Gastrocnemius medialis (tissue), 4 donors: ENCODE results near the gene IL15. TPM values are rescaled to one million over a fixed set of nuclear protein-coding genes. Genes with fewer than 3 reads are reported as not detected.
A peak's percentile ranks its signal among the peaks of the same experiment; 100 is the strongest.
"Not testable (repeated sequence)": the region's sequence is repeated elsewhere in the genome, so short reads cannot be mapped to it uniquely, and the experiment has no call there.

Experiments
- ATAC-seq, 2 donors: fragments of 150-250 bp; one replicate each; pipeline ENCODE4 v1.9.1; 2016
- DNase-seq, 2 donors: peaks; one replicate each; pipeline ENCODE4 v3.0.0-alpha.2; 2019
- H3K27ac ChIP-seq, 4 donors: fragments of 200-600 bp; sonication (generic); 1 replicate in 1 of 4; 2 replicates in 3 of 4; pipeline ENCODE4 v1.5.1; 2016 to 2018; ENCODE audit warnings: mild to moderate bottlenecking in 2 of 4, moderate library complexity in 1 of 4
- H3K27me3 ChIP-seq, 3 donors: fragments of 200-600 bp; sonication (generic) in 2 of 3; 1 replicate in 1 of 3; 2 replicates in 2 of 3; pipeline versions ENCODE4 v1.5.1 to v1.6.0; 2016 to 2019; ENCODE audit warnings: mild to moderate bottlenecking in 1 of 3, moderate library complexity in 1 of 3
- H3K36me3 ChIP-seq, 2 donors: fragments of 200-600 bp; sonication (generic) in 1 of 2; one replicate each; pipeline ENCODE4 v1.5.1; 2017 to 2018
- H3K4me1 ChIP-seq, 2 donors: fragments of 200-600 bp; sonication (generic) in 1 of 2; one replicate each; pipeline ENCODE4 v1.5.1; 2016 to 2017; ENCODE audit warnings: mild to moderate bottlenecking in 2 of 2
- H3K4me3 ChIP-seq, 4 donors: fragments of 200-600 bp; sonication (generic) in 3 of 4; 1 replicate in 1 of 4; 2 replicates in 3 of 4; pipeline ENCODE4 v1.5.1; 2016 to 2019; ENCODE audit warnings: mild to moderate bottlenecking in 2 of 4
- H3K9me3 ChIP-seq, 3 donors: fragments of 200-600 bp; sonication (generic) in 2 of 3; 1 replicate in 1 of 3; 2 replicates in 2 of 3; pipeline ENCODE4 v1.5.1; 2016 to 2019
- POLR2A ChIP-seq, 2 donors: fragments of 450-650 bp; IDR thresholded peaks; one replicate each; pipeline ENCODE4 v1.6.1; 2017; ENCODE audit warnings: antibody characterized with exemption in 2 of 2, mild to moderate bottlenecking in 2 of 2, moderate library complexity in 2 of 2
- in situ Hi-C, 4 donors: fragments of 200-750 bp; cut with MboI; loops; one replicate each; pipeline versions ENCODE4 v1.15.0 to v1.8.0; 2017; ENCODE audit warnings: low sequenced_read_pairs in 4 of 4
- intact Hi-C: fragments of 100-400 bp; cut with DNase I; formaldehyde crosslinking; loops from one replicate; pipeline ENCODE4 v1.15.1; 2023; ENCODE audit warnings: low total_unique reads
- total RNA-seq, 4 donors: library from RNA; depleted of rRNA; stranded (reverse); fragments of >200 nt; gene quantifications; one replicate each; pipeline versions ENCODE4 v1.1.0 to v1.2.3, GENCODE V29; 2016
- TF ChIP-seq, protein P1 (sequence below), 5 experiments: fragments of 450-650 bp in 3 of 5; fragments of 200-600 bp in 2 of 5; sonication (generic) in 2 of 5; IDR thresholded peaks in 4 of 5; conservative IDR thresholded peaks in 1 of 5; 1 replicate in 4 of 5; 2 replicates in 1 of 5; pipeline ENCODE4 v1.5.1; 2016 to 2019; ENCODE audit warnings: antibody characterized with exemption in 5 of 5, mild to moderate bottlenecking in 3 of 5, moderate library complexity in 3 of 5

The IL15 gene, protein sequence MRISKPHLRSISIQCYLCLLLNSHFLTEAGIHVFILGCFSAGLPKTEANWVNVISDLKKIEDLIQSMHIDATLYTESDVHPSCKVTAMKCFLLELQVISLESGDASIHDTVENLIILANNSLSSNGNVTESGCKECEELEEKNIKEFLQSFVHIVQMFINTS
- 1 to 10 TPM; 2.1 to 6.1 (median 2.7) TPM for total RNA-seq

DNA sequence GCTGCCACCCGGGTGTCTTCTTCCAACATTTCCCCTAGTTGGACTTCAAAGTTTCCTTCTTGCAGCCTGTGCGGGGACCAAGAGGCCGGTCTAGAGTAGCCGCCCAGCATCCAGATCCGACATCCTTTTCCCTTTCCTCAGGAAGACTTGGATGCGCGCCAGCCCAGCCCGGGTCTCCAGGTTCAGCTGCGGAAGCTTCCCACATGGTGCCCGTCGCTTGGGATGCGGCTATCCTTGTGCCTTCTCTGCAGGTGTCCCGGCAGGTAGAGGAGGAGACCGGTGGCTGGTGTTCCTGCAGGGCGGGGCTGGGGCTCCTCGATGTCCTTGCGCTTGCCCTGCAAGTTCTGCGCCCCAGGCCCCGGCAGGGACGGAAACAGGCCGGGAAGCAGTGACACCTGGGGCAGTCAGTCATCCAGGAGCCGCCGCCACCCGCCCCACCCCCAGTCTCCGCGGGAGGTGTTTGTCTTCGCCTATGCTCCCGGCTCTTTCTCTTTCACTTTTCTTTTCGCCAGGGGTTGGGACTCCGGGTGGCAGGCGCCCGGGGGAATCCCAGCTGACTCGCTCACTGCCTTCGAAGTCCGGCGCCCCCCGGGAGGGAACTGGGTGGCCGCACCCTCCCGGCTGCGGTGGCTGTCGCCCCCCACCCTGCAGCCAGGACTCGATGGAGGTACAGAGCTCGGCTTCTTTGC, at the start of gene IL15:
Gene IL15, plus strand, starts transcription at position 502 of the 689 bp plus-strand sequence. CDS start 82,882 bp downstream, outside the sequence.
- Histone ChIP-seq H3K4me1 (peaks cover 19 to 26% of the 10 kb centered on the region in 2 donors), H3K9me3 (no peaks in the 10 kb centered on the region), H3K27ac (peak within 1 kb of the TSS; percentile 81 to 89 (median 86)), H3K4me3 (peak within 1 kb of the TSS; percentile 68 to 97 (median 84)), H3K36me3 (no peaks in the 10 kb centered on the region), H3K27me3 (no peaks in the 10 kb centered on the region)
- TF ChIP-seq, protein P1, sequence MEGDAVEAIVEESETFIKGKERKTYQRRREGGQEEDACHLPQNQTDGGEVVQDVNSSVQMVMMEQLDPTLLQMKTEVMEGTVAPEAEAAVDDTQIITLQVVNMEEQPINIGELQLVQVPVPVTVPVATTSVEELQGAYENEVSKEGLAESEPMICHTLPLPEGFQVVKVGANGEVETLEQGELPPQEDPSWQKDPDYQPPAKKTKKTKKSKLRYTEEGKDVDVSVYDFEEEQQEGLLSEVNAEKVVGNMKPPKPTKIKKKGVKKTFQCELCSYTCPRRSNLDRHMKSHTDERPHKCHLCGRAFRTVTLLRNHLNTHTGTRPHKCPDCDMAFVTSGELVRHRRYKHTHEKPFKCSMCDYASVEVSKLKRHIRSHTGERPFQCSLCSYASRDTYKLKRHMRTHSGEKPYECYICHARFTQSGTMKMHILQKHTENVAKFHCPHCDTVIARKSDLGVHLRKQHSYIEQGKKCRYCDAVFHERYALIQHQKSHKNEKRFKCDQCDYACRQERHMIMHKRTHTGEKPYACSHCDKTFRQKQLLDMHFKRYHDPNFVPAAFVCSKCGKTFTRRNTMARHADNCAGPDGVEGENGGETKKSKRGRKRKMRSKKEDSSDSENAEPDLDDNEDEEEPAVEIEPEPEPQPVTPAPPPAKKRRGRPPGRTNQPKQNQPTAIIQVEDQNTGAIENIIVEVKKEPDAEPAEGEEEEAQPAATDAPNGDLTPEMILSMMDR (IDR thresholded peaks at IDR 0.05 in 4 of 5, conservative IDR thresholded peaks at IDR 0.05 in 1 of 5), result no peak
- TF ChIP-seq POLR2A (IDR thresholded peaks at IDR 0.05), result no peak
- intact Hi-C loops, result loop anchor here (5.0 kb wide), 2 partner anchors 309 to 414 kb away; partner anchors contain the start of gene ZNF330
- DNase-seq, result peak; percentile 52 to 85
- ATAC-seq, result peak; percentile 88 to 90
- in situ Hi-C loops, result no loop called here

- TF ChIP-seq POLR2A (IDR thresholded peaks at IDR 0.05), result no peak
- TF ChIP-seq, protein P1 (IDR thresholded peaks at IDR 0.05 in 4 of 5, conservative IDR thresholded peaks at IDR 0.05 in 1 of 5), result no peak
- H3K36me3 ChIP-seq, result no peaks in the 10 kb centered on the region
- ATAC-seq (no peak), DNase-seq (no peak)
- no peaks in the 10 kb centered on the region for H3K4me1 ChIP-seq
- no peaks in the 10 kb centered on the region for H3K9me3 ChIP-seq
- H3K4me3 ChIP-seq, result no peak overlapping the region
- H3K27ac ChIP-seq, result no peak overlapping the region
- intact Hi-C loops, result no loop called here
- in situ Hi-C loops, result no loop called here
- no peaks in the 10 kb centered on the region for H3K27me3 ChIP-seq
Measured at GRCh38 chr4:141587897-141588296, 48.5 kb upstream of the IL15 start.

- TF ChIP-seq POLR2A (IDR thresholded peaks at IDR 0.05), result no peak
- TF ChIP-seq, protein P1 (IDR thresholded peaks at IDR 0.05 in 4 of 5, conservative IDR thresholded peaks at IDR 0.05 in 1 of 5), result no peak
- ATAC-seq, result no peak
- no peaks in the 10 kb centered on the region for H3K36me3 ChIP-seq
- no peak overlapping the region for H3K4me3 ChIP-seq
- no peaks in the 10 kb centered on the region for H3K27me3 ChIP-seq
- H3K4me1 ChIP-seq, result no peaks in the 10 kb centered on the region
- no peaks in the 10 kb centered on the region for H3K9me3 ChIP-seq
- intact Hi-C loops (no loop called here), in situ Hi-C loops (no loop called here)
- no peak for DNase-seq
- no peak overlapping the region for H3K27ac ChIP-seq
Measured at GRCh38 chr4:141595531-141595930, 40.9 kb upstream of the IL15 start.

GRCh38 chr4:141599853-141600252, 36.5 kb upstream of the IL15 start:
- Histone ChIP-seq H3K27me3 (no peaks in the 10 kb centered on the region), H3K36me3 (no peaks in the 10 kb centered on the region), H3K9me3 (no peaks in the 10 kb centered on the region), H3K4me3 (no peak overlapping the region), H3K4me1 (no peaks in the 10 kb centered on the region), H3K27ac (no peak overlapping the region)
- ATAC-seq (no peak), DNase-seq (no peak)
- intact Hi-C loops, result no loop called here
- TF ChIP-seq, protein P1 (IDR thresholded peaks at IDR 0.05 in 4 of 5, conservative IDR thresholded peaks at IDR 0.05 in 1 of 5), result no peak
- no peak for TF ChIP-seq POLR2A (IDR thresholded peaks at IDR 0.05)
- in situ Hi-C loops, result no loop called here

DNA sequence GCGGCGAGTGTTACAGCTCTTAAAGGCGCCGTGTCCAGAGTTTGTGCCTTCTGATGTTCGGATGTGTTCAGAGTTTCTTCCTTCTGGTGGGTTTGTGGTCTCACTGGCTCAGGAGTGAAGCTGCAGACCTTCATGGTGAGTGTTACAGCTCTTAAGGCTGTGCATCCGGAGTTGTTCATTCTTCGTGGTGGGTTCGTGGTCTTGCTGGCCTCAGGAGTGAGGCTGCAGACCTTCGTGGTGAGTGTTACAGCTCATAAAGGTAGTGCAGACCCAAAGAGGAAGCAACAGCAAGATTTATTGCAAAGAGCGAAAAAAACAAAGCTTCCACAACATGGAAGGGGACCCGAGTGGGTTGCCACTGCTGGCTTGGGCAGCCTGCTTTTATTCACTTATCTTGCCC, 31.7 kb upstream of the IL15 start:
- H3K36me3 ChIP-seq, H3K27me3 ChIP-seq, H3K4me3 ChIP-seq, H3K27ac ChIP-seq, intact Hi-C loops, H3K4me1 ChIP-seq, DNase-seq, ATAC-seq, in situ Hi-C loops, H3K9me3 ChIP-seq: not testable (repeated sequence)
